RCC 7860 (cell line): ENCODE measurements around the gene CTSA.
"Not testable (repeated sequence)": the region's sequence is repeated elsewhere in the genome, so short reads cannot be mapped to it uniquely, and the experiment has no call there.

Source experiments
- DNase-seq: peaks from one replicate; pipeline ENCODE4 v3.0.0-alpha.2; 2015; ENCODE audit warnings: low spot score
- FAIRE-seq: peaks from 2 replicates; lab custom pipeline; 2012; peaks lifted over from hg19 to GRCh38; lab: Jason Lieb, UNC

The CTSA gene

GRCh38 chr20:45863543-45864470, 27.3 kb upstream of the CTSA start:
- FAIRE-seq = no peak

GRCh38 chr20:45866454-45866853, 24.7 kb upstream of the CTSA start:
- FAIRE-seq = no peak

More at GRCh38 chr20:45863543-45864470, 27.3 kb upstream of the CTSA start:
- DNase-seq = no peak

GRCh38 chr20:45867136-45867818, 23.9 kb upstream of the CTSA start:
- DNase-seq = no peak
- no peak for FAIRE-seq

More at GRCh38 chr20:45866454-45866853, 24.7 kb upstream of the CTSA start:
- no peak for DNase-seq

- no peak for FAIRE-seq
- DNase-seq = peak; percentile 48
These were observed 23.3 kb upstream of the CTSA start for GRCh38 chr20:45867819-45868176.

DNA sequence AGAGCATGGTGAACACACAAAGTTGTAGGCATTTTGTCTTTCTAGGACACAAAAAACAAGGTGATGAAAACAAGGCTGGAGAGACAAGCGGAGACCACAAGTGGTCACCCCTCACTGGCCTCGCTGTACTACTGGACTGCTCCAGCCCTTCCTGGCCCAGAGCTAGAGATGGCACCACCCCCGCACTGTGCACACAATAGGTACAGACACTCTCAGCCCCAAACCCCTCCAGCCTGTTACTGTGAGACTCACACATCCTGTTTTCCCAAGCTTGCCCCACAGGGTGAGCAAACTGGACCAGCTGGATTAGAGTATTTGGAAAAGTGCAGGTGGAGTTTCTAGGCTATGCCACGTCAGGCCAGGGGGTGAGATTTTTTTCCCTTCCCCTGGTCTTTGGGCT, 18.5 kb upstream of the CTSA start:
- FAIRE-seq (no peak), DNase-seq (no peak)

GRCh38 chr20:45873409-45874103, 17.6 kb upstream of the CTSA start:
- DNase-seq (no peak), FAIRE-seq (no peak)

GRCh38 chr20:45874104-45874481, 17.0 kb upstream of the CTSA start:
- FAIRE-seq, DNase-seq: not testable (repeated sequence)

DNA sequence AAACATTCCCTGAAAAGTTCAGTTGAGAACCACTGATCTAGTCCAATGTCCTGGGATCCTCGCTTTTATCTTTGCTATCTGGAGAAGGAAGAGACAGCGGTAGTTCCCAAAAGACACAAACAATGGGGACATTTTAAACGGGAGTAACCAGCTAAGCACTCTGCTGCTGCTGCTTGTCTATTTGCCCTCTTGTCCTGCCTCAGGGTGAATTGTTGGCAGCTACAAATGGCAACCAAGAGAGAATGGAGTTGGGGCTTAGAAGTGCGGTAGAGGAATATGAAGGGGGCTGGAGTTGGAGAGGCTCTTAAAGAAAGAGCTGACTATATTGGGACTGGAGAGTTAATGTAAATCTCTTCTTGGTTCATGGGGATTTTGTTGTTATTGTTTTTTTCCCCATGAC, 16.6 kb upstream of the CTSA start:
- DNase-seq (no peak), FAIRE-seq (no peak)

GRCh38 chr20:45878076-45878761, 12.9 kb upstream of the CTSA start:
- DNase-seq (no peak), FAIRE-seq (no peak)

GRCh38 chr20:45880988-45881788, 9.9 kb upstream of the CTSA start, which contains the start of gene ZSWIM1:
TSS of gene ZSWIM1 (plus strand) at chr20:45881227. CDS start at chr20:45882593, 1,366 bp downstream.
- peak; percentile 99 for DNase-seq
- FAIRE-seq = peak; percentile 92

- FAIRE-seq (no peak), DNase-seq (no peak)
These were observed 8.6 kb upstream of the CTSA start for GRCh38 chr20:45882469-45883099.

DNA sequence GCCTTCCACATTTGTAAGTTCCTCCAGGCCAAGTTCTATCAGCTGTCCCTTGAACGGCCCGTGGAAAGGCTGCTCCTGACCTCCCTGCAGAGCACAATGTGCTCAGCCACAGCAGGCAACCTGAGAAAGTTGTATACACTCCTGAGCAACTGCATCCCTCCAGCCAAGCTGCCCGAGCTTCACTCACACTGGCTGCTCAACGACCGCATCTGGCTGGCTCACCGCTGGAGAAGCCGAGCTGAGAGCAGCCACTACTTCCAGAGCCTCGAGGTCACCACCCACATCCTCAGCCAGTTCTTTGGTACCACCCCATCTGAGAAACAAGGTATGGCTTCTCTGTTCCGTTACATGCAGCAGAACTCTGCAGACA, 8.1 kb upstream of the CTSA start:
- DNase-seq (no peak), FAIRE-seq (no peak)

- FAIRE-seq (no peak), DNase-seq (no peak)
These were observed 4.4 kb upstream of the CTSA start for GRCh38 chr20:45886590-45887345.

GRCh38 chr20:45887346-45887715, 3.8 kb upstream of the CTSA start, which contains the start of gene SPATA25:
TSS of gene SPATA25 (minus strand) at chr20:45887622. CDS start at chr20:45887590, 32 bp downstream.
- no peak for FAIRE-seq
- no peak for DNase-seq

DNA sequence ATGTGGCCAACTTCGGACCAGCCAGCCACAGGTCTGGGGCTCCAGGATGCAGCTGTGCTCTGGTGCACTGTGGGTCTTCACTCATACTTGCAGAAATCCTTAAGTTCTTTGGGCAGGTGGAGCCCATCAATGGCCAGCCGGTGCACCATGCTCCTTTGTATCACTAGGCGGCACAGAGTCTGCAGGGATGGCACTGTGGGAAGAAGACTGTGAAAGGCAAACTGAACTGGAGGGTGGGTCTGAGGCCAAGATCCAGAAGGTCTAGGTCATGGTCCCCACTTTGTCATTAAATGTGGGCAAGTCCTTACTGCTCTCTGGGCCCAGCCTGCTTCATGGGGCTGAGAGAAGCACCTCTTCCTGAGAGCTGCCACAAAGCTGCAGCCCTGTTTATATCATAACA, 2.5 kb upstream of the CTSA start:
- no peak for DNase-seq
- FAIRE-seq = no peak

- DNase-seq (no peak), FAIRE-seq (no peak)
These were observed 804 bp upstream of the CTSA start for GRCh38 chr20:45890077-45890984.

DNA sequence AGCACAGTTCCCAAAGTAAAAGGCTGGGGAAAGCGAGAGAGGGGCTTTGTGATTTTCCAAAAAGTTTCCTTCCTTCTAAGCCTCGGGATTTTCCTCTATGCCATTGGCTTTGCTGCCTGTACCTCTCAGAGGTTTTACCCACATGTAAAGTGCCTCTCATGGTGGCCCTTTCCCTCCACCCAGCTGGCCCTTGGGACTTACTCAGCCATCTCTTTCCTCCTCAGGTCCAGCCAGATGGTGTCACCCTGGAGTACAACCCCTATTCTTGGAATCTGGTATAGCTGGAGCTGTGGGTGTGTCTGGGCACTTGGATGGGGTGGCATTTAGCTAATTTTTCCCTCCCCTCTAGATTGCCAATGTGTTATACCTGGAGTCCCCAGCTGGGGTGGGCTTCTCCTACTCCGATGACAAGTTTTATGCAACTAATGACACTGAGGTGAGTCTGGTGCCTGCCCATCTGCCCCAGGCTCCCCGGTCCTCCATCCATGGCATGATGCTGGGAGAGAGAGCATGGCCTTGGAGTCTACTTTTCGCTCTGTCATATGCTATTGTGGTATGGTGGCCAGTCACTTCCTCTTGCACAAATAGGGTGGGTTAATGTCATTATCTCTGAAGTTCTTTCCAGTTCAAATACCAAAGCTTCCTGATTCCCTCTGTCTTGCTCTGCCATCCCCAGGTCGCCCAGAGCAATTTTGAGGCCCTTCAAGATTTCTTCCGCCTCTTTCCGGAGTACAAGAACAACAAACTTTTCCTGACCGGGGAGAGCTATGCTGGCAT, 1.1 kb downstream of the CTSA start:
- DNase-seq = peak; percentile 48
- FAIRE-seq = no peak
